GM18498 (cell line): ENCODE results near the gene GLCCI1.
A peak's percentile ranks its signal among the peaks of the same experiment; 100 is the strongest.

ENCODE experiments used
- ATAC-seq: cut with Tn5 transposase; IDR thresholded peaks from one replicate; pipeline ENCODE4 v1.9.1; 2021; ENCODE audit warnings: mild to moderate bottlenecking, moderate library complexity; ENCODE audit not compliant: unreplicated experiment

The GLCCI1 gene

DNA sequence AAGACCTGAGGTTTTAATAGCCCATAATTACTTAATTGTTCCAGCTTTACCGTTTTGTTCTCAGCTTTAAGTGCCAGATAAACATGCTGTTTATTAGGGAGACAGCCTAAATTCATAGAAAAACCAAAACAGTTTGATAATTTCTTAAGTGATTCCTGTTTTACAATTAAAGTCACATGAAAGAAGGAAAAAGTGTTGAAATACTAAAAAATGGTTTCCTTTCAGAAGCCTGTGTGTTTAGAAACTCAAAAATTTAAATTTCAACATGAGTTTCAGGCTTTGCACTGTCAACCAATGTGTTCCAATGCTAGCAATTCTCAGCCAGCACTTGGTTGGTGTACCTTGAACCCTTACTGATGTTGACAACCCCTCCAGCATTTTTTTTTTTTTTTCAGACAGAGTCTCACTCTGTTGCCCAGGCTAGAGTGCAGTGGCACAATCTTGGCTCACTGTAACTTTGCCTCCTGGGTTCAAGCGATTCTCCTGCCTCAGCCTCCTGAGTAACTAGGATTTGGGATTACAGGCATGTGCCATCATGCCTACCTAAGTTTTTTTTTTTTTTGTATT is 158.1 kb downstream of the GLCCI1 start:
- ATAC-seq: no peak

DNA sequence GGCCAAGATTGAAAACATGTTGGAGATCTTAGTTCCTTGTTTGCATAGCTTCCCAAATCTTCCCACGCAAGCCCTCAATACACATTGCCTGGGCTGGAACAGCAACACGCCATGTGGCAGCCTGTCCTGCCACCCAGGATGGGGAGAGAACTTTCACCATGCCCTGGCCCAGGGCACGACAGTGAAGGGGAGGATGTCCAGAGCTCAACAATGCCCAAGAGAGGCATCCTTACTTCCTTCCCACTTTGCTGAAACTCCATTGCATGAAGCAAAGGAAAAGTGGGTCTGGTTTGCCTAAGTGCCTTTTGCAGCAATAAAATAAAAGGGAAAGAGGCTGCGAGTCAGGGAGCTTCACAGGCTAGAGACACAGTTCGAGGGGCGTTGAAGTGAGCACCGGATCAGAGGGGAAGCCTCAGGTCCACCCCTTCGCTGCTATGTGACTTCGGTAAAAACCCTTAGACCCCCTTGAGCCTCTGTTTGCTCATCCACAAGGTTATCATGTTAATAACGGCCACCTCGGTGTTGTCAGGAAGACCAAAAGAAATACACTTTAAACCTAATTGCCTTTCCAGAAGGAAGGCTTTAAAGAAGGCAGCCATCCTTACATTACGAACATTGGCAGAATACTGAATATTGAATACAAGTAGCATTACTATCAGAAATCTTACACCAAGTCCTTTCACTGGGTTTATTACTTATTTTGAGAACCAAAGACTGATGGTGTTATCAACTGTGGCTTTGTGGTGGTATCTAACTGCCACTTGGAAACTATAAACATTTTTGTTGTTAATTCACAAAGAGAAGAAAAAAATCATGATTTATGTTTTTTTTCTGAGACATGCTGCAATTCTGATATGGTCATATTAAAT is 160.1 kb downstream of the GLCCI1 start:
- no peak for ATAC-seq

DNA sequence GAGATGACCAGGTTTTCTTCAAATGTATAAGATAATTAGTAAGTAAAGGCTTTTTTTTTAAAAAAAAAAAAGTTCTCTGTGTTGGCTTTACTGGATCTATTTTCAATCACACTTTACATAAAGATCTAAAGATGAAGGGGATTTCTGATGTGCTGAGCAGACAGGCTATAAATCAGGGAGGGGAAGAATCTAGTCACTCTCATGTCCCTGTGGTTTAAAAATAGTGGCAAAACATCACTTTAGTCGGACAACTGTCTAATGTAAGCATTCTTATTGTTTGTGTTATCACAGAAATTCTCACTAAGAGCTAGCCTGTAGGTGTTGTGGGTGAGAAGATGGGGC is 160.7 kb downstream of the GLCCI1 start:
- no peak for ATAC-seq

GRCh38 chr7:8130663-8131062 is 162.1 kb downstream of the GLCCI1 start:
- ATAC-seq: no peak

- peak; percentile 65 for ATAC-seq
Observed at GRCh38 chr7:8131694-8132605, 163.4 kb downstream of the GLCCI1 start.

DNA sequence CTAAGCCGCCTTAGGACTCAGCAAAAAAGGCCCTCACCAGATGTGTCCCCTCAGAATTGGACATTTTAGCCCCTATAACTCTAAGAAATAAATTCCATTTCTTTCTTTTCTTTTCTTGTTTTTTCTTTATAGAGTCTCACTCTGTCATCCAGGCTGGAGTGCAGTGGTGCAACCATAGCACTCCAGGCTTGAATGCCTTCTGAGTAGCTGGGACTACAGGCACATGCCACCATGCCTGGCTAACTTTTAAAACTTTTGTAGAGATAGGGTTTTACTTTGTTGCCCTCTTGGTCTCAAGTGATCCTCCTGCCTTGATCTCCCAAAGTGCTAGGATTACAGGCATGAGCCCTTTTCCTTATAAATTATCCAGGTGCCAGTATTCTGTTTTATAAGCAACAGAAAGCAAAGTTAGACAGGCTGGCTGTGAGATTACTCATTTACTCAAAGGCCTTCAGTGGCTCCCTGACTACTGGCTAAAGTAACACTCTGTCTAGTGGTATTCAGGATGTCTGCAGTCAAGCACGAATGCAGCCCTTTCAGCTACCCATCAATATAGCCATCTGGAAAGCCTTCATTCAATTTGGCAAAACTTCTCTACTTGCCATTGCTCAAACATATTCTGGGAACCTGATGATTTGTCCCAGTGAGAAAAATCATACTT is 164.7 kb downstream of the GLCCI1 start:
- no peak for ATAC-seq

GRCh38 chr7:8134089-8134733 is 165.6 kb downstream of the GLCCI1 start:
- ATAC-seq: peak; percentile 58

GRCh38 chr7:8135417-8135816 is 166.8 kb downstream of the GLCCI1 start:
- ATAC-seq: no peak

DNA sequence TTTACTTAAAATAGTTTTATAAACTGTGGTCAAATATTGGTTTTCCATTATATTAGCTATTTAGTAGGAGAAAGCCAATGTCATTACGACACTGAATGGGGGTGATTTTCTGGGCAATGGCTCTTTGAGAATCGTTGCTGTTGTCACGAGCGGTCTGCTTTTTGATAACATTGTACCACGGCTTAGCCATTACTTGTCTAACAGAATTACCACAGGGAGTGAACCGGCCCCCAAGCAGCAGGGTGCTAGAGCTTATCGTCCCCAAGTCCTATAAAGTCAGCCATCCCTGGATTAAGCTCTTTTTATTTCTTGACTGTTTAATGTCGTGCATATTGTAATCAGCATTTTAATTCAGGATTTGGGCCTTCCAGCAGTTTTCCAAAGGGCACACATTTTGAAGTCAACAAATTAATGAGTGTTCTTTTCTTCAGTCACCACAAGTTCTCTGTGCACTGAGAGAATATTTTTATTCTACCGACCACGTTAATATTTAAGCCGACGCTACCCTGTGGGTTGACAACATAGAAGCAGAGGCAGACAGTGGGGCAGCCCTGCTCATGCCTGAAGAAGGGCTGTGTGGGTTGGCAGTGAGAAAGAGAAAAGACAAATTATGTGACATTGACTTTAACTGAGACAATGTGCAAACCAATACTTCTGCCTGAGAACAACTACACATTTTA is 167.6 kb downstream of the GLCCI1 start:
- ATAC-seq: no peak
